GM12874 (cell line): ENCODE results near the gene NFIA.

Experiments used
- TF ChIP-seq, protein P1 (sequence below): IDR thresholded peaks from 2 replicates; pipeline ENCODE4 v1.5.1; 2011; ENCODE audit warnings: low read depth, mild to moderate bottlenecking, control low read depth, low read length, moderate library complexity; ENCODE audit not compliant: insufficient read depth

NFIA gene

DNA sequence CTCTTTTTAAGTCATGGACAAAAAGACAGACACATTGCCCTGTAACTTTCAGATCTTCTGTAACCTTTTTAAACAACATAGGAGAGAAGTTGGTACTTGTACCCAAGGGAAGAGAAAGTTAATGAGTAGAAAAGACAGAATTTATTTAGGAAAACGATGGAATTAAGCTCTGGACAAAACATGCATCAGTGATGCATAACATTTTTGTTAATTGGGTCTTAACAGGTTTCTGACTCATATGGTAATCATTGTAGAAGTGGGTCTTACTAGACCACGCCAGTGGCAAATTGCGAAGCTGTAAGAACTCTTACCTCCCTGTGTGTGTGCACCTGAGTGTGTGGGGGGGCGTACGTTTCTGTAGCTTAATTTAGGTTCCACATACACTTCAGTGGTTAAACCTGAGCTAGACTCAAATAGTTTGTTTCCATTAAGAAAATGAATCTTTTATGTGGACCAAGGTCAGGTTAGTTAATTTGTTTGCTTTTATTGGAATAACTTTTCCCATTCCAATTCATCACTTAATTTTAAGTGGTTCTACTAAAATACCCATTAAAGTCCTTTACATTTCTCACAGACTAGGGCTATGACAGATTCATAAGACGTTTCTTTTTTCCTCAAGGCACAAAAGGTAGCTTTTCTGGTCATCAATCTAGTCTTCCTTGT is 48.1 kb downstream of the NFIA start:
- TF ChIP-seq, protein P1, sequence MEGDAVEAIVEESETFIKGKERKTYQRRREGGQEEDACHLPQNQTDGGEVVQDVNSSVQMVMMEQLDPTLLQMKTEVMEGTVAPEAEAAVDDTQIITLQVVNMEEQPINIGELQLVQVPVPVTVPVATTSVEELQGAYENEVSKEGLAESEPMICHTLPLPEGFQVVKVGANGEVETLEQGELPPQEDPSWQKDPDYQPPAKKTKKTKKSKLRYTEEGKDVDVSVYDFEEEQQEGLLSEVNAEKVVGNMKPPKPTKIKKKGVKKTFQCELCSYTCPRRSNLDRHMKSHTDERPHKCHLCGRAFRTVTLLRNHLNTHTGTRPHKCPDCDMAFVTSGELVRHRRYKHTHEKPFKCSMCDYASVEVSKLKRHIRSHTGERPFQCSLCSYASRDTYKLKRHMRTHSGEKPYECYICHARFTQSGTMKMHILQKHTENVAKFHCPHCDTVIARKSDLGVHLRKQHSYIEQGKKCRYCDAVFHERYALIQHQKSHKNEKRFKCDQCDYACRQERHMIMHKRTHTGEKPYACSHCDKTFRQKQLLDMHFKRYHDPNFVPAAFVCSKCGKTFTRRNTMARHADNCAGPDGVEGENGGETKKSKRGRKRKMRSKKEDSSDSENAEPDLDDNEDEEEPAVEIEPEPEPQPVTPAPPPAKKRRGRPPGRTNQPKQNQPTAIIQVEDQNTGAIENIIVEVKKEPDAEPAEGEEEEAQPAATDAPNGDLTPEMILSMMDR, result no peak

DNA sequence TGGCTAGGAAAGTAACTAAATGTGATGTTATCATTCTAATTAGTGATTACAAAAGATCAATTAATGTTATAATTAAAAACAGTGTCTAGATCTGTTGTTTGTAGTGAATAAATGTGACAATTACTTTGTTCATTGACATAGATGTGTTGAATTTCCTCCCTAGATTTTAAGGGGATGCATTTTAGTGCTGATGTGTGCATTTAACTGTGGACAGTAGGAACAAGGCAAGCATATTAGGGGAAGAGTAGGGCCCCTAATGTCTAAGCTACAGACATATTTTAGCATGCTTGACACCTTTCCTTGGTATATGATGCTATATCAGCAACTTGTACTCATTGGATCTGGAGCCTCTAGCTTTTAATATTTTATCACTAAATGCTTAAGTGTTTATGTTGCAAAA is 48.9 kb downstream of the NFIA start:
- TF ChIP-seq, protein P1, result no peak

GRCh38 chr1:61131716-61132115 is 49.4 kb downstream of the NFIA start:
- TF ChIP-seq, protein P1, result no peak

DNA sequence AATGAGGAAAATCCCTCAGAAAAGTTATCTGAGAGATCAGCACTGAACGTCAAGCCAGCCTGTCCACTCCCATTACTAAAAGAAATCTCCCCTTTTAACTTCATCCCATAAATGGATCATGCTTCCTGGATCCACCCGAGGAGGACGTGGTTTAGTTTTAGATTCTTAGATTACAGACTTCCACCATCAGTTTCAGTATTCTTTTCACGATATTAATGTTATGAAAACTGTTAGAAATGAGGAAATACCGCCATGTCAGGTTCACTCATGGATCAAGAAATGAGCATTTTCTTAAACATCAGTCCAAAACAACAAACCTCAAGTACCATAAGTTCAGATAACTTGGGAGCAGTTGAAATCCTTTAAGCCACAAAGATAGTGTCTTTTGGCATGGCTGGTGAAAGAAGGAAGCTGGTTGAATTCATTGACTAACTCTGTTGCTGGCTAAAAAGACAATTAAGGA is 49.8 kb downstream of the NFIA start:
- TF ChIP-seq, protein P1, result no peak

- TF ChIP-seq, protein P1, result no peak
These were observed 50.4 kb downstream of the NFIA start for GRCh38 chr1:61132645-61133334.

DNA sequence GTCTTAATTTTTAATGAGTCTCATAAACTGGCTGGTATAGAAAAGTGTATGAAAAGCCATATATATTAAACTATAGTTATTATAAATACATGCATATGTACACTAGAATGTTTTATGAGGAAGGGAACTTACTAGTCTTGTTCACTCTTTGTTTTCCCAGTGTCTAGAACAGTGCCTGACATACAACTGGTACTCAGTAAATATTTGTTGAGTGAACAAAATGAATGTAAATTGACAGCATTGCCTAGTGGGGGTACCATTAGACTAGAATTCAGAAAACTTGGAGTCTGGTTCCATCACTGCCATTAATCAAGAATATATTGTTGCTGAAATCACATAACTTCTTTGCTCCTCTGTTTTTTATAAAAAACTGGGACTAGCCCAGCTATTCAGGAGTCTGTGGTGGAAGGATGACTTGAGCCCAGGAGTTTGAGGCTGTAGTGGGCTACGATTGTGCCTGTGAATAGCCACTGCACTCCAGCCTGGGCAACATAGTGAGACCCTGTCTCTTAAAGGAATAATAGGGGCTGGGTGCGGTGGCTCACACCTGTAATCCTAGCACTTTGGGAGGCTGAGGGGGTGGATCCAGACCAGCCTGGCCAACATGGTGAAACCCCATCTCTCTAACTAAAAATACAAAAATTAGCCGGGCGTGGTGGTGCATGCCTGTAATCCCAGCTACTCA is 51.1 kb downstream of the NFIA start:
- TF ChIP-seq, protein P1, result no peak

- TF ChIP-seq, protein P1, result no peak
These were observed 52.9 kb downstream of the NFIA start for GRCh38 chr1:61135291-61135690.
